GM23338 (cell line): ENCODE data around the gene VCX. TPM values are rescaled to one million over a fixed set of nuclear protein-coding genes. Genes with fewer than 3 reads are reported as not detected.
"Not testable (repeated sequence)": the region's sequence is repeated elsewhere in the genome, so short reads cannot be mapped to it uniquely, and the experiment has no call there.

ENCODE experiments used
- ATAC-seq: fragments of 200-7000 bp; cut with Tn5 transposase; 3 replicates; pipeline ENCODE4 v1.9.1; 2020
- DNase-seq: peaks from one replicate; pipeline ENCODE4 v3.0.0-alpha.2; 2015; ENCODE audit warnings: low spot score
- H2AFZ ChIP-seq: fragments of 200-600 bp; sonication (generic); 2 replicates; pipeline ENCODE4 v1.8.0; 2016; ENCODE audit warnings: antibody characterized with exemption, mild to moderate bottlenecking, moderate library complexity
- H3F3A ChIP-seq: fragments of 200-600 bp; sonication (generic); replicated peaks from 2 replicates; pipeline ENCODE4 v1.8.0; 2017; ENCODE audit warnings: antibody characterized with exemption, mixed run types, low read depth
- H3K27ac ChIP-seq: fragments of 200-600 bp; sonication (generic); 2 replicates; pipeline ENCODE4 v1.6.1; 2016; ENCODE audit warnings: low read depth
- H3K27me3 ChIP-seq: fragments of 200-600 bp; sonication (generic); 2 replicates; pipeline ENCODE4 v1.8.0; 2016; ENCODE audit warnings: mild to moderate bottlenecking, mixed run types, moderate library complexity; ENCODE audit not compliant: insufficient read depth
- H3K36me3 ChIP-seq: fragments of 200-600 bp; sonication (generic); 2 replicates; pipeline ENCODE4 v1.8.0; 2016; ENCODE audit warnings: mild to moderate bottlenecking; ENCODE audit not compliant: insufficient read depth
- H3K4me1 ChIP-seq: fragments of 200-600 bp; sonication (generic); 2 replicates; pipeline ENCODE4 v1.8.0; 2016; ENCODE audit warnings: mild to moderate bottlenecking, moderate library complexity; ENCODE audit not compliant: insufficient read depth
- H3K4me2 ChIP-seq: fragments of 200-600 bp; sonication (generic); 2 replicates; pipeline ENCODE4 v1.7.1; 2017; ENCODE audit warnings: mixed run types
- H3K4me3 ChIP-seq: fragments of 200-600 bp; sonication (generic); 2 replicates; pipeline ENCODE4 v1.6.1; 2016; ENCODE audit warnings: mixed run types
- H3K79me2 ChIP-seq: fragments of 200-600 bp; sonication (generic); replicated peaks from 2 replicates; pipeline ENCODE4 v1.8.0; 2017; ENCODE audit warnings: mild to moderate bottlenecking; ENCODE audit not compliant: insufficient read depth
- H3K9me2 ChIP-seq: fragments of 200-600 bp; sonication (generic); 2 replicates; pipeline ENCODE4 v1.8.0; 2017; ENCODE audit not compliant: insufficient read depth
- H4K20me1 ChIP-seq: fragments of 200-600 bp; sonication (generic); replicated peaks from 2 replicates; pipeline ENCODE4 v1.8.0; 2017; ENCODE audit warnings: mild to moderate bottlenecking; ENCODE audit not compliant: insufficient read depth
- H3K27ac Mint-ChIP-seq: 2 replicates; pipeline ENCODE4 v1.8.0; 2020; ENCODE audit warnings: inconsistent platforms, mild to moderate bottlenecking, moderate library complexity, mixed read lengths
- H3K27me3 Mint-ChIP-seq: 3 replicates; pipeline ENCODE4 v1.8.0; 2022; ENCODE audit warnings: low read depth, mild to moderate bottlenecking, moderate library complexity, mixed read lengths, inconsistent platforms; ENCODE audit not compliant: insufficient read depth, poor library complexity
- H3K36me3 Mint-ChIP-seq: 3 replicates; pipeline ENCODE4 v1.8.0; 2021; ENCODE audit warnings: low read depth, mild to moderate bottlenecking, inconsistent platforms, moderate library complexity, mixed read lengths
- H3K4me1 Mint-ChIP-seq: 3 replicates; pipeline ENCODE4 v1.8.0; 2020; ENCODE audit warnings: mild to moderate bottlenecking, inconsistent platforms, mixed read lengths
- H3K4me3 Mint-ChIP-seq: 3 replicates; pipeline ENCODE4 v1.8.0; 2021; ENCODE audit warnings: moderate library complexity, mild to moderate bottlenecking, inconsistent platforms, mixed read lengths
- H3K9me3 Mint-ChIP-seq: 3 replicates; pipeline ENCODE4 v1.8.0; 2020; ENCODE audit warnings: moderate library complexity, mild to moderate bottlenecking, inconsistent platforms, mixed read lengths
- CREB1 ChIP-seq: fragments of 250-450 bp; sonication (Bioruptor Pico); IDR thresholded peaks from 2 replicates; pipeline ENCODE4 v1.5.0; 2020; ENCODE audit warnings: low read depth, mild to moderate bottlenecking, moderate library complexity
- EZH2 ChIP-seq: fragments of 200-600 bp; sonication (generic); IDR thresholded peaks from one replicate; pipeline ENCODE4 v1.8.0; 2017; ENCODE audit warnings: antibody characterized with exemption, mild to moderate bottlenecking, low read depth; ENCODE audit not compliant: unreplicated experiment
- EZH2phosphoT487 ChIP-seq: fragments of 200-600 bp; sonication (generic); IDR thresholded peaks from one replicate; pipeline ENCODE4 v1.8.1; 2018; ENCODE audit warnings: antibody characterized with exemption; ENCODE audit not compliant: unreplicated experiment
- NANOG ChIP-seq: IDR thresholded peaks from 2 replicates; pipeline ENCODE4 v1.6.1; 2016; ENCODE audit warnings: antibody characterized with exemption, borderline replicate concordance
- POLR2AphosphoS5 ChIP-seq: IDR thresholded peaks from 2 replicates; pipeline ENCODE4 v1.6.1; 2016; ENCODE audit warnings: antibody characterized with exemption, low read depth
- ZNF114 ChIP-seq: fragments of 250-450 bp; sonication (Bioruptor Pico); IDR thresholded peaks from 2 replicates; pipeline ENCODE4 v1.5.0; 2020; ENCODE audit warnings: mild to moderate bottlenecking, moderate library complexity
- ZNF331 ChIP-seq: fragments of 250-450 bp; sonication (Bioruptor Pico); IDR thresholded peaks from 2 replicates; pipeline ENCODE4 v1.5.0; 2020; ENCODE audit warnings: low read depth, mild to moderate bottlenecking, moderate library complexity
- long read RNA-seq: library from polyadenylated mRNA; unstranded; transcript quantifications from one replicate; pipeline ENCODE4 v2.0.0, GENCODE V29; 2020; ENCODE audit not compliant: unreplicated experiment
- polyA plus RNA-seq: library from polyadenylated mRNA; unstranded; fragments of >200 nt; fragmentation: Nextera tagmentation; extraction: Ambion mirVana; gene quantifications from 2 replicates; pipeline ENCODE4 v1.2.1, GENCODE V29; 2016
- total RNA-seq: library from RNA; depleted of rRNA; stranded (reverse); fragments of >200 nt; shearing (Covaris generic); gene quantifications from 2 replicates; pipeline ENCODE4 v1.2.3, GENCODE V29; 2014; rRNA removed
- TF ChIP-seq, protein P1 (sequence below): IDR thresholded peaks from one replicate; pipeline ENCODE4 v1.6.1; 2018; ENCODE audit warnings: antibody characterized with exemption; ENCODE audit not compliant: unreplicated experiment
- TF ChIP-seq, protein P2 (sequence below), 2 experiments: fragments of 200-600 bp in 1 of 2; sonication (generic) in 1 of 2; conservative IDR thresholded peaks; 2 replicates each; pipeline versions ENCODE4 v1.5.1 to v1.6.1; 2016 to 2017; ENCODE audit warnings: antibody characterized with exemption in 2 of 2, low read depth in 2 of 2, mild to moderate bottlenecking in 2 of 2, moderate library complexity in 1 of 2

Gene VCX
- total RNA-seq (0.49 TPM in 1 of 2 replicates, not detected in the other), polyA plus RNA-seq (0.24 and 0.66 TPM in 2 replicates)
- long read RNA-seq: 0 reads

DNA sequence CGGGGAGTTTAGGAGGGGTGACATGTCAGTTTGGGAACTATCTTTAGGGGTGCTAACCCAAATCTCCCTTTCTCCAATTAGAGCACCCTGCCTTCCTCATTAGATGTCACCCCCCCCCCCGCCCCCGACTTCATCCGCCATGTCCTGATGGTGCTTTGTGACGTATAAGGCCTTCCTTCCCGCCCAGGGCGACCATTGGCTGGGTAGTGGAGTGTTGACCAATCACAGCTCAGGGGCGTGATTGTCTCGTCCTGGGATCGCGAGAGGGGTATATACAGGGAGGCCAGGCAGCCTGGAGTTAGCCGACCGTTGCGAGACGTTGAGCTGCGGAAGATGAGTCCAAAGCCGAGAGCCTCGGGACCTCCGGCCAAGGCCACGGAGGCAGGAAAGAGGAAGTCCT lies at the start of gene VCX:
TSS of gene VCX (plus strand) at position 301 of the 400 bp plus-strand sequence. CDS start at position 334, 33 bp downstream.
- H3K9me3 Mint-ChIP-seq, H3K4me1 ChIP-seq, H4K20me1 ChIP-seq, H3K9me2 ChIP-seq, H3K27ac Mint-ChIP-seq, H3K36me3 Mint-ChIP-seq, DNase-seq, ATAC-seq, H3K27ac ChIP-seq, H3K36me3 ChIP-seq, H3K4me1 Mint-ChIP-seq, H3K4me3 Mint-ChIP-seq, H3K4me3 ChIP-seq, H3K79me2 ChIP-seq, H3K27me3 Mint-ChIP-seq, H3F3A ChIP-seq, H2AFZ ChIP-seq, H3K27me3 ChIP-seq, H3K4me2 ChIP-seq: not testable (repeated sequence)

DNA sequence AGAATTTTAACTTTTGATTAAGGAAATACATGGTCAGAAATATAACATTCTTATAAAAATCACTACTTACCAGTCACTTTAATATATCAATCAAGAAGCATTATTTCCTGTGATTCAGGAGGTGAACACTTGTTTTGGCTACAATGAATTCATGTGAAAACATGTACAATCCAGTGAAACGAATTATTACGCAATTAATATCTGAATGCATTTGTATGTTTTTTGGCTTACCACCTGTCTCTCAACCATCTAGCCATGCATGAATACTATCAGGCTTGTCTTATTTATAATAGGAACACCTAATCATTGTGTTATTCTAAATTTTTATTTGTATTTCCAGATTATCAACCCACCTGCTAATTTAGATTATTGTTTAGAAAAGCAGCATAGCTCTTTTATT lies 44.6 kb upstream of the VCX start:
- Histone ChIP-seq H3K4me1 (no peaks in the 10 kb centered on the region), H2AFZ (no peak overlapping the region), H3K27me3 (no peaks in the 10 kb centered on the region), H3K79me2 (no peaks in the 10 kb centered on the region), H3K4me3 (no peak overlapping the region), H3K9me2 (no peaks in the 10 kb centered on the region), H3K4me2 (no peak overlapping the region), H3K27ac (no peak overlapping the region), H3K36me3 (no peaks in the 10 kb centered on the region), H4K20me1 (no peaks in the 10 kb centered on the region), H3F3A (no peaks in the 10 kb centered on the region)
- ATAC-seq (no peak), DNase-seq (no peak)
- TF ChIP-seq ZNF114 (CRISPR knock-in tag): no peak
- TF ChIP-seq ZNF331: no peak
- TF ChIP-seq EZH2: no peak
- no peak for TF ChIP-seq CREB1
- no peak for TF ChIP-seq POLR2AphosphoS5
- TF ChIP-seq, protein P1, sequence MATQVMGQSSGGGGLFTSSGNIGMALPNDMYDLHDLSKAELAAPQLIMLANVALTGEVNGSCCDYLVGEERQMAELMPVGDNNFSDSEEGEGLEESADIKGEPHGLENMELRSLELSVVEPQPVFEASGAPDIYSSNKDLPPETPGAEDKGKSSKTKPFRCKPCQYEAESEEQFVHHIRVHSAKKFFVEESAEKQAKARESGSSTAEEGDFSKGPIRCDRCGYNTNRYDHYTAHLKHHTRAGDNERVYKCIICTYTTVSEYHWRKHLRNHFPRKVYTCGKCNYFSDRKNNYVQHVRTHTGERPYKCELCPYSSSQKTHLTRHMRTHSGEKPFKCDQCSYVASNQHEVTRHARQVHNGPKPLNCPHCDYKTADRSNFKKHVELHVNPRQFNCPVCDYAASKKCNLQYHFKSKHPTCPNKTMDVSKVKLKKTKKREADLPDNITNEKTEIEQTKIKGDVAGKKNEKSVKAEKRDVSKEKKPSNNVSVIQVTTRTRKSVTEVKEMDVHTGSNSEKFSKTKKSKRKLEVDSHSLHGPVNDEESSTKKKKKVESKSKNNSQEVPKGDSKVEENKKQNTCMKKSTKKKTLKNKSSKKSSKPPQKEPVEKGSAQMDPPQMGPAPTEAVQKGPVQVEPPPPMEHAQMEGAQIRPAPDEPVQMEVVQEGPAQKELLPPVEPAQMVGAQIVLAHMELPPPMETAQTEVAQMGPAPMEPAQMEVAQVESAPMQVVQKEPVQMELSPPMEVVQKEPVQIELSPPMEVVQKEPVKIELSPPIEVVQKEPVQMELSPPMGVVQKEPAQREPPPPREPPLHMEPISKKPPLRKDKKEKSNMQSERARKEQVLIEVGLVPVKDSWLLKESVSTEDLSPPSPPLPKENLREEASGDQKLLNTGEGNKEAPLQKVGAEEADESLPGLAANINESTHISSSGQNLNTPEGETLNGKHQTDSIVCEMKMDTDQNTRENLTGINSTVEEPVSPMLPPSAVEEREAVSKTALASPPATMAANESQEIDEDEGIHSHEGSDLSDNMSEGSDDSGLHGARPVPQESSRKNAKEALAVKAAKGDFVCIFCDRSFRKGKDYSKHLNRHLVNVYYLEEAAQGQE: no peak
- no peak for TF ChIP-seq EZH2phosphoT487
- H3K27ac Mint-ChIP-seq: no peak overlapping the region
- H3K27me3 Mint-ChIP-seq: peaks cover 3% of the 10 kb centered on the region
- H3K36me3 Mint-ChIP-seq: no peaks in the 10 kb centered on the region; the same call in 2 of the 3 replicates
- no peaks in the 10 kb centered on the region; the same call in 2 of the 3 replicates for H3K9me3 Mint-ChIP-seq
- H3K4me3 Mint-ChIP-seq: no peak overlapping the region
- no peaks in the 10 kb centered on the region; the same call in 2 of the 3 replicates for H3K4me1 Mint-ChIP-seq

DNA sequence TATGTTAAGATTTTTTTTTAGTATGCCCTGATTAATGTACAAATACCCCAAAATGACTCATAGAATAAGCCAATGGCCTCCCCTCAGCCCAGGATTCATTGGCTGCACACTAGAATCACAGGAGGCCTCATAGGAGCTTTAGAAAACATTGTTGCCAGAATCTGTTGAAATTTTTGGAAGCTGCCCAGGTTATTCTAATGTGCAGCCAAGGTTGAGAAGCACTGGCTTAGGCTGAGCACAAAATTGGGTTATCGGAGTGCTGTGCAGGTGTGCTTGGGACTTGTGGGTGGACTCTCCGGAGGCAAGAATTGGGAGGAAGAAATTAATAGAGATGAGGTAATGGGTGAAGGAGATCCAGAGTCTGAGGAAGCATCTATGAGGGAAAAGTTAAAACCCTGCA lies 41.3 kb upstream of the VCX start:
- no peak for ATAC-seq
- H3K27ac ChIP-seq: no peak overlapping the region
- H3K4me1 ChIP-seq: no peaks in the 10 kb centered on the region
- no peaks in the 10 kb centered on the region for H3K79me2 ChIP-seq
- H3F3A ChIP-seq: no peaks in the 10 kb centered on the region
- DNase-seq: no peak
- H3K27me3 ChIP-seq: no peaks in the 10 kb centered on the region
- H3K9me2 ChIP-seq: no peaks in the 10 kb centered on the region
- no peak overlapping the region for H3K4me3 Mint-ChIP-seq
- peaks cover 3% of the 10 kb centered on the region for H3K27me3 Mint-ChIP-seq
- H3K9me3 Mint-ChIP-seq: no peaks in the 10 kb centered on the region; the same call in 2 of the 3 replicates
- no peak overlapping the region for H2AFZ ChIP-seq
- no peak overlapping the region for H3K27ac Mint-ChIP-seq
- H4K20me1 ChIP-seq: no peaks in the 10 kb centered on the region
- no peaks in the 10 kb centered on the region for H3K4me1 Mint-ChIP-seq
- no peaks in the 10 kb centered on the region; the same call in 2 of the 3 replicates for H3K36me3 Mint-ChIP-seq
- H3K4me2 ChIP-seq: no peak overlapping the region
- H3K36me3 ChIP-seq: no peaks in the 10 kb centered on the region
- no peak overlapping the region for H3K4me3 ChIP-seq
- no peak for TF ChIP-seq CREB1
- TF ChIP-seq, protein P1: no peak
- TF ChIP-seq NANOG: no peak
- no peak for TF ChIP-seq EZH2
- TF ChIP-seq, protein P2, sequence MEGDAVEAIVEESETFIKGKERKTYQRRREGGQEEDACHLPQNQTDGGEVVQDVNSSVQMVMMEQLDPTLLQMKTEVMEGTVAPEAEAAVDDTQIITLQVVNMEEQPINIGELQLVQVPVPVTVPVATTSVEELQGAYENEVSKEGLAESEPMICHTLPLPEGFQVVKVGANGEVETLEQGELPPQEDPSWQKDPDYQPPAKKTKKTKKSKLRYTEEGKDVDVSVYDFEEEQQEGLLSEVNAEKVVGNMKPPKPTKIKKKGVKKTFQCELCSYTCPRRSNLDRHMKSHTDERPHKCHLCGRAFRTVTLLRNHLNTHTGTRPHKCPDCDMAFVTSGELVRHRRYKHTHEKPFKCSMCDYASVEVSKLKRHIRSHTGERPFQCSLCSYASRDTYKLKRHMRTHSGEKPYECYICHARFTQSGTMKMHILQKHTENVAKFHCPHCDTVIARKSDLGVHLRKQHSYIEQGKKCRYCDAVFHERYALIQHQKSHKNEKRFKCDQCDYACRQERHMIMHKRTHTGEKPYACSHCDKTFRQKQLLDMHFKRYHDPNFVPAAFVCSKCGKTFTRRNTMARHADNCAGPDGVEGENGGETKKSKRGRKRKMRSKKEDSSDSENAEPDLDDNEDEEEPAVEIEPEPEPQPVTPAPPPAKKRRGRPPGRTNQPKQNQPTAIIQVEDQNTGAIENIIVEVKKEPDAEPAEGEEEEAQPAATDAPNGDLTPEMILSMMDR (conservative IDR thresholded peaks at IDR 0.05; ENCODE audit: low read depth in 2 of 2): no peak
- no peak for TF ChIP-seq EZH2phosphoT487
